Stimulated activated CD4-positive, alpha-beta T cell treated with anti-CD3 and anti-CD28 coated beads, TNF-alpha, amount 100 ng/mL, for 1 hour (primary cell): ENCODE results near the gene CACNA2D3.

Experiments used
- DNase-seq, 3 donors: peaks; one replicate each; pipeline ENCODE4 v3.0.0-alpha.2; 2020; ENCODE audit warnings: low read depth in 3 of 3, low spot score in 1 of 3

Gene CACNA2D3

GRCh38 chr3:54168451-54168850 is 46.1 kb downstream of the CACNA2D3 start:
- no peak for DNase-seq

- no peak for DNase-seq
These were observed 47.2 kb downstream of the CACNA2D3 start for GRCh38 chr3:54169524-54169923.

- no peak for DNase-seq
These were observed 49.2 kb downstream of the CACNA2D3 start for GRCh38 chr3:54171509-54171908.

GRCh38 chr3:54171951-54172350 is 49.6 kb downstream of the CACNA2D3 start:
- no peak for DNase-seq

GRCh38 chr3:54173371-54173770 is 51.0 kb downstream of the CACNA2D3 start:
- no peak for DNase-seq

GRCh38 chr3:54176106-54176505 is 53.8 kb downstream of the CACNA2D3 start:
- DNase-seq = no peak

- DNase-seq = no peak
These were observed 55.5 kb downstream of the CACNA2D3 start for GRCh38 chr3:54177816-54178215.

- no peak for DNase-seq
These were observed 56.0 kb downstream of the CACNA2D3 start for GRCh38 chr3:54178376-54178775.

GRCh38 chr3:54180921-54181320 is 58.6 kb downstream of the CACNA2D3 start:
- no peak for DNase-seq

- no peak for DNase-seq
These were observed 59.9 kb downstream of the CACNA2D3 start for GRCh38 chr3:54182242-54182641.

GRCh38 chr3:54185740-54186139 is 63.4 kb downstream of the CACNA2D3 start:
- no peak for DNase-seq

- DNase-seq = no peak
These were observed 65.9 kb downstream of the CACNA2D3 start for GRCh38 chr3:54188176-54188791.

- DNase-seq = no peak
These were observed 68.9 kb downstream of the CACNA2D3 start for GRCh38 chr3:54191220-54191619.

GRCh38 chr3:54192026-54192425 is 69.7 kb downstream of the CACNA2D3 start:
- DNase-seq = no peak

- no peak for DNase-seq
These were observed 70.7 kb downstream of the CACNA2D3 start for GRCh38 chr3:54193093-54193492.

- DNase-seq = no peak
These were observed 74.1 kb downstream of the CACNA2D3 start for GRCh38 chr3:54196360-54196991.

GRCh38 chr3:54197509-54197908 is 75.2 kb downstream of the CACNA2D3 start:
- DNase-seq = no peak

- no peak for DNase-seq
These were observed 76.2 kb downstream of the CACNA2D3 start for GRCh38 chr3:54198556-54198955.

GRCh38 chr3:54202054-54202453 is 79.7 kb downstream of the CACNA2D3 start:
- DNase-seq = no peak

- DNase-seq = no peak
These were observed 80.4 kb downstream of the CACNA2D3 start for GRCh38 chr3:54202651-54203248.

GRCh38 chr3:54206874-54207273 is 84.5 kb downstream of the CACNA2D3 start:
- DNase-seq = no peak

- DNase-seq = no peak
These were observed 88.7 kb downstream of the CACNA2D3 start for GRCh38 chr3:54211097-54211496.

GRCh38 chr3:54212723-54213122 is 90.4 kb downstream of the CACNA2D3 start:
- DNase-seq = no peak
